WTC11 (cell line): ENCODE measurements around the gene GADD45GIP1. TPM values are rescaled to one million over a fixed set of nuclear protein-coding genes. Genes with fewer than 3 reads are reported as not detected.

ENCODE experiments used
- ATF1 ChIP-seq: sonication (generic); formaldehyde crosslinking; IDR thresholded peaks from 2 replicates; pipeline ENCODE4 v1.8.1; 2023; ENCODE audit warnings: mild to moderate bottlenecking, moderate library complexity, missing genetic modification reagents
- ERG ChIP-seq: fragments of 250-450 bp; sonication (Bioruptor Pico); IDR thresholded peaks from 2 replicates; pipeline ENCODE4 v1.8.0; 2021; ENCODE audit warnings: mild to moderate bottlenecking
- ETV6 ChIP-seq: sonication (generic); formaldehyde crosslinking; IDR thresholded peaks from 2 replicates; pipeline ENCODE4 v1.8.1; 2022; ENCODE audit warnings: mild to moderate bottlenecking, missing genetic modification reagents
- GABPB1 ChIP-seq: sonication (generic); formaldehyde crosslinking; IDR thresholded peaks from 2 replicates; pipeline ENCODE4 v1.8.1; 2023; ENCODE audit warnings: mild to moderate bottlenecking, missing genetic modification reagents
- JUN ChIP-seq: sonication (generic); formaldehyde crosslinking; IDR thresholded peaks from 2 replicates; pipeline ENCODE4 v1.8.0; 2023; ENCODE audit warnings: mild to moderate bottlenecking, missing genetic modification reagents
- NR2C2 ChIP-seq: sonication (generic); formaldehyde crosslinking; IDR thresholded peaks from 2 replicates; pipeline ENCODE4 v1.8.0; 2022; ENCODE audit warnings: mild to moderate bottlenecking, missing genetic modification reagents
- PRRX2 ChIP-seq: fragments of 250-450 bp; sonication (Bioruptor Pico); IDR thresholded peaks from 2 replicates; pipeline ENCODE4 v1.8.0; 2021; ENCODE audit warnings: mild to moderate bottlenecking
- RORB ChIP-seq: fragments of 250-450 bp; sonication (Bioruptor Pico); IDR thresholded peaks from 2 replicates; pipeline ENCODE4 v1.9.0; 2021; ENCODE audit warnings: mild to moderate bottlenecking
- SMAD3 ChIP-seq: sonication (generic); formaldehyde crosslinking; IDR thresholded peaks from 2 replicates; pipeline ENCODE4 v1.8.0; 2022; ENCODE audit warnings: missing genetic modification reagents, mild to moderate bottlenecking, borderline replicate concordance
- STAT6 ChIP-seq: sonication (generic); formaldehyde crosslinking; conservative IDR thresholded peaks from 2 replicates; pipeline ENCODE4 v1.8.1; 2023; ENCODE audit warnings: mild to moderate bottlenecking, low read depth, missing genetic modification reagents, moderate library complexity
- TEAD4 ChIP-seq: sonication (generic); formaldehyde crosslinking; IDR thresholded peaks from 2 replicates; pipeline ENCODE4 v1.8.0; 2022; ENCODE audit warnings: mild to moderate bottlenecking, missing genetic modification reagents
- ZNF263 ChIP-seq: sonication (generic); formaldehyde crosslinking; IDR thresholded peaks from 2 replicates; pipeline ENCODE4 v1.8.1; 2022; ENCODE audit warnings: low read depth, mild to moderate bottlenecking, moderate library complexity, missing genetic modification reagents
- ZNF281 ChIP-seq: sonication (generic); formaldehyde crosslinking; IDR thresholded peaks from 2 replicates; pipeline ENCODE4 v1.8.0; 2023; ENCODE audit warnings: mild to moderate bottlenecking, missing genetic modification reagents
- ZNF317 ChIP-seq: sonication (generic); formaldehyde crosslinking; IDR thresholded peaks from 2 replicates; pipeline ENCODE4 v1.8.1; 2023; ENCODE audit warnings: low read depth, mild to moderate bottlenecking, moderate library complexity, missing genetic modification reagents, borderline replicate concordance
- total RNA-seq: library from RNA; stranded (reverse); gene quantifications from 3 replicates; pipeline ENCODE4 v1.2.3, GENCODE V29; 2021
- TF ChIP-seq, protein P1 (sequence below): sonication (generic); formaldehyde crosslinking; IDR thresholded peaks from 2 replicates; pipeline ENCODE4 v1.8.1; 2023; ENCODE audit warnings: mild to moderate bottlenecking, missing genetic modification reagents, borderline replicate concordance
- TF ChIP-seq, protein P2 (sequence below): fragments of 250-450 bp; sonication (Bioruptor Pico); IDR thresholded peaks from 2 replicates; pipeline ENCODE4 v1.9.0; 2021; ENCODE audit warnings: mild to moderate bottlenecking
- TF ChIP-seq, protein P3 (sequence below): fragments of 250-450 bp; sonication (Bioruptor Pico); IDR thresholded peaks from 2 replicates; pipeline ENCODE4 v2.1.2; 2022; ENCODE audit warnings: mild to moderate bottlenecking, moderate library complexity
- TF ChIP-seq, protein P4 (sequence below): fragments of 200-600 bp; IDR thresholded peaks from 2 replicates; pipeline ENCODE4 v1.8.0; 2022; ENCODE audit warnings: antibody characterized with exemption
- TF ChIP-seq, protein P5 (sequence below): sonication (generic); formaldehyde crosslinking; IDR thresholded peaks from 2 replicates; pipeline ENCODE4 v1.8.1; 2022; ENCODE audit warnings: mild to moderate bottlenecking, missing genetic modification reagents, moderate library complexity, borderline replicate concordance

The GADD45GIP1 gene
- total RNA-seq, 1 experiment from 2014 or later: 54.4 TPM

- TF ChIP-seq TEAD4 (CRISPR knock-in tag) (no peak), JUN (CRISPR knock-in tag) (no peak; the same call in 1 of the 2 replicates), ETV6 (peak; percentile 85), ZNF317 (no peak), NR2C2 (CRISPR knock-in tag) (peak; percentile 95), ERG (CRISPR knock-in tag) (peak; percentile 98), GABPB1 (CRISPR knock-in tag) (peak; percentile 93), RORB (CRISPR knock-in tag) (no peak), ZNF263 (CRISPR knock-in tag) (no peak), STAT6 (CRISPR knock-in tag) (no peak), PRRX2 (CRISPR knock-in tag) (peak; percentile 96), ZNF281 (CRISPR knock-in tag) (peak; percentile 91), ATF1 (CRISPR knock-in tag) (no peak), SMAD3 (CRISPR knock-in tag) (no peak)
- TF ChIP-seq, protein P1, sequence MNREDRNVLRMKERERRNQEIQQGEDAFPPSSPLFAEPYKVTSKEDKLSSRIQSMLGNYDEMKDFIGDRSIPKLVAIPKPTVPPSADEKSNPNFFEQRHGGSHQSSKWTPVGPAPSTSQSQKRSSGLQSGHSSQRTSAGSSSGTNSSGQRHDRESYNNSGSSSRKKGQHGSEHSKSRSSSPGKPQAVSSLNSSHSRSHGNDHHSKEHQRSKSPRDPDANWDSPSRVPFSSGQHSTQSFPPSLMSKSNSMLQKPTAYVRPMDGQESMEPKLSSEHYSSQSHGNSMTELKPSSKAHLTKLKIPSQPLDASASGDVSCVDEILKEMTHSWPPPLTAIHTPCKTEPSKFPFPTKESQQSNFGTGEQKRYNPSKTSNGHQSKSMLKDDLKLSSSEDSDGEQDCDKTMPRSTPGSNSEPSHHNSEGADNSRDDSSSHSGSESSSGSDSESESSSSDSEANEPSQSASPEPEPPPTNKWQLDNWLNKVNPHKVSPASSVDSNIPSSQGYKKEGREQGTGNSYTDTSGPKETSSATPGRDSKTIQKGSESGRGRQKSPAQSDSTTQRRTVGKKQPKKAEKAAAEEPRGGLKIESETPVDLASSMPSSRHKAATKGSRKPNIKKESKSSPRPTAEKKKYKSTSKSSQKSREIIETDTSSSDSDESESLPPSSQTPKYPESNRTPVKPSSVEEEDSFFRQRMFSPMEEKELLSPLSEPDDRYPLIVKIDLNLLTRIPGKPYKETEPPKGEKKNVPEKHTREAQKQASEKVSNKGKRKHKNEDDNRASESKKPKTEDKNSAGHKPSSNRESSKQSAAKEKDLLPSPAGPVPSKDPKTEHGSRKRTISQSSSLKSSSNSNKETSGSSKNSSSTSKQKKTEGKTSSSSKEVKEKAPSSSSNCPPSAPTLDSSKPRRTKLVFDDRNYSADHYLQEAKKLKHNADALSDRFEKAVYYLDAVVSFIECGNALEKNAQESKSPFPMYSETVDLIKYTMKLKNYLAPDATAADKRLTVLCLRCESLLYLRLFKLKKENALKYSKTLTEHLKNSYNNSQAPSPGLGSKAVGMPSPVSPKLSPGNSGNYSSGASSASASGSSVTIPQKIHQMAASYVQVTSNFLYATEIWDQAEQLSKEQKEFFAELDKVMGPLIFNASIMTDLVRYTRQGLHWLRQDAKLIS (CRISPR knock-in tag): no peak
- TF ChIP-seq, protein P2, sequence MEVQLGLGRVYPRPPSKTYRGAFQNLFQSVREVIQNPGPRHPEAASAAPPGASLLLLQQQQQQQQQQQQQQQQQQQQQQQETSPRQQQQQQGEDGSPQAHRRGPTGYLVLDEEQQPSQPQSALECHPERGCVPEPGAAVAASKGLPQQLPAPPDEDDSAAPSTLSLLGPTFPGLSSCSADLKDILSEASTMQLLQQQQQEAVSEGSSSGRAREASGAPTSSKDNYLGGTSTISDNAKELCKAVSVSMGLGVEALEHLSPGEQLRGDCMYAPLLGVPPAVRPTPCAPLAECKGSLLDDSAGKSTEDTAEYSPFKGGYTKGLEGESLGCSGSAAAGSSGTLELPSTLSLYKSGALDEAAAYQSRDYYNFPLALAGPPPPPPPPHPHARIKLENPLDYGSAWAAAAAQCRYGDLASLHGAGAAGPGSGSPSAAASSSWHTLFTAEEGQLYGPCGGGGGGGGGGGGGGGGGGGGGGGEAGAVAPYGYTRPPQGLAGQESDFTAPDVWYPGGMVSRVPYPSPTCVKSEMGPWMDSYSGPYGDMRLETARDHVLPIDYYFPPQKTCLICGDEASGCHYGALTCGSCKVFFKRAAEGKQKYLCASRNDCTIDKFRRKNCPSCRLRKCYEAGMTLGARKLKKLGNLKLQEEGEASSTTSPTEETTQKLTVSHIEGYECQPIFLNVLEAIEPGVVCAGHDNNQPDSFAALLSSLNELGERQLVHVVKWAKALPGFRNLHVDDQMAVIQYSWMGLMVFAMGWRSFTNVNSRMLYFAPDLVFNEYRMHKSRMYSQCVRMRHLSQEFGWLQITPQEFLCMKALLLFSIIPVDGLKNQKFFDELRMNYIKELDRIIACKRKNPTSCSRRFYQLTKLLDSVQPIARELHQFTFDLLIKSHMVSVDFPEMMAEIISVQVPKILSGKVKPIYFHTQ (CRISPR knock-in tag): peak; percentile 96
- TF ChIP-seq, protein P3, sequence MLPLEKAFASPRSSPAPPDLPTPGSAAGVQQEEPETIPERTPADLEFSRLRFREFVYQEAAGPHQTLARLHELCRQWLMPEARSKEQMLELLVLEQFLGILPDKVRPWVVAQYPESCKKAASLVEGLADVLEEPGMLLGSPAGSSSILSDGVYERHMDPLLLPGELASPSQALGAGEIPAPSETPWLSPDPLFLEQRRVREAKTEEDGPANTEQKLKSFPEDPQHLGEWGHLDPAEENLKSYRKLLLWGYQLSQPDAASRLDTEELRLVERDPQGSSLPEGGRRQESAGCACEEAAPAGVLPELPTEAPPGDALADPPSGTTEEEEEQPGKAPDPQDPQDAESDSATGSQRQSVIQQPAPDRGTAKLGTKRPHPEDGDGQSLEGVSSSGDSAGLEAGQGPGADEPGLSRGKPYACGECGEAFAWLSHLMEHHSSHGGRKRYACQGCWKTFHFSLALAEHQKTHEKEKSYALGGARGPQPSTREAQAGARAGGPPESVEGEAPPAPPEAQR (CRISPR knock-in tag): no peak
- TF ChIP-seq, protein P4, sequence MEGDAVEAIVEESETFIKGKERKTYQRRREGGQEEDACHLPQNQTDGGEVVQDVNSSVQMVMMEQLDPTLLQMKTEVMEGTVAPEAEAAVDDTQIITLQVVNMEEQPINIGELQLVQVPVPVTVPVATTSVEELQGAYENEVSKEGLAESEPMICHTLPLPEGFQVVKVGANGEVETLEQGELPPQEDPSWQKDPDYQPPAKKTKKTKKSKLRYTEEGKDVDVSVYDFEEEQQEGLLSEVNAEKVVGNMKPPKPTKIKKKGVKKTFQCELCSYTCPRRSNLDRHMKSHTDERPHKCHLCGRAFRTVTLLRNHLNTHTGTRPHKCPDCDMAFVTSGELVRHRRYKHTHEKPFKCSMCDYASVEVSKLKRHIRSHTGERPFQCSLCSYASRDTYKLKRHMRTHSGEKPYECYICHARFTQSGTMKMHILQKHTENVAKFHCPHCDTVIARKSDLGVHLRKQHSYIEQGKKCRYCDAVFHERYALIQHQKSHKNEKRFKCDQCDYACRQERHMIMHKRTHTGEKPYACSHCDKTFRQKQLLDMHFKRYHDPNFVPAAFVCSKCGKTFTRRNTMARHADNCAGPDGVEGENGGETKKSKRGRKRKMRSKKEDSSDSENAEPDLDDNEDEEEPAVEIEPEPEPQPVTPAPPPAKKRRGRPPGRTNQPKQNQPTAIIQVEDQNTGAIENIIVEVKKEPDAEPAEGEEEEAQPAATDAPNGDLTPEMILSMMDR: no peak
- TF ChIP-seq, protein P5, sequence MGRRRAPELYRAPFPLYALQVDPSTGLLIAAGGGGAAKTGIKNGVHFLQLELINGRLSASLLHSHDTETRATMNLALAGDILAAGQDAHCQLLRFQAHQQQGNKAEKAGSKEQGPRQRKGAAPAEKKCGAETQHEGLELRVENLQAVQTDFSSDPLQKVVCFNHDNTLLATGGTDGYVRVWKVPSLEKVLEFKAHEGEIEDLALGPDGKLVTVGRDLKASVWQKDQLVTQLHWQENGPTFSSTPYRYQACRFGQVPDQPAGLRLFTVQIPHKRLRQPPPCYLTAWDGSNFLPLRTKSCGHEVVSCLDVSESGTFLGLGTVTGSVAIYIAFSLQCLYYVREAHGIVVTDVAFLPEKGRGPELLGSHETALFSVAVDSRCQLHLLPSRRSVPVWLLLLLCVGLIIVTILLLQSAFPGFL (CRISPR knock-in tag): no peak
Measured at GRCh38 chr19:12945479-12946091, 11.4 kb downstream of the GADD45GIP1 start, which contains the start of gene RAD23A (continued).
